Measurements from ENCODE around the gene PLCB4.

PLCB4 gene

DNA sequence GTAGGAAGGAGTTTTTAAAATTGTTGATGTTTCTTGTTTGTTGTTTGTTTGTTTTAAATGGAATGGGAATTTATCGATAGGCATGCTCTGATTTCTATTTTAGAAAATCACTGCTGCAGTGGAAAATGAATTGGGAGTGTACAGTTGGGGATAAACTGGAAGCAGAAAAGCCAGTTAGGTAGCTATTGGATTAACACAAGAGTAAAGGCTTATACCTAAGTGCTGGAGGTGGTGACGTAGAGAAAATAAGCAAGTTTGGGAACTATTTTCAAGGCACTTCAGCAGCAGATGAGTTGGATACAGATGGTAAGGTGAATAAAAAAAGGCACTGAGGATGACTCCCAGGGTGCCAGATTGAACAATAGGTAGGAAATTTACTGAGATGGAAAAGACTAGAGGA is 164.9 kb downstream of the PLCB4 start:
- Histone ChIP-seq H3K4ac (ENCODE audit: low read depth in 1 of 2, low read length in 2 of 2) (no peak overlapping the region), H3K23ac (ENCODE audit: low read length in 2 of 2) (no peak overlapping the region), H3K27ac (ENCODE audit: low read length, poor library complexity, severe bottlenecking) (no peak overlapping the region), H3K4me3 (ENCODE audit: insufficient read depth in 1 of 2, low read depth in 1 of 2, low read length in 2 of 2) (no peak overlapping the region), H2BK15ac (ENCODE audit: low read depth, poor library complexity, severe bottlenecking) (no peak overlapping the region), H2BK12ac (ENCODE audit: low read length in 2 of 2) (no peak overlapping the region), H4K91ac (ENCODE audit: low read length) (no peak overlapping the region), H2BK120ac (ENCODE audit: low read depth, low read length) (no peak overlapping the region), H3K9me3 (ENCODE audit: control insufficient read depth, low read length) (no peaks in the 10 kb centered on the region), H4K8ac (ENCODE audit: low read length) (no peak overlapping the region), H2BK5ac (ENCODE audit: low read depth, low read length, poor library complexity, severe bottlenecking) (no peak overlapping the region), H3K4me2 (ENCODE audit: low read length, poor library complexity, severe bottlenecking) (no peak overlapping the region), H3K9ac (ENCODE audit: low read length) (no peak overlapping the region), H2AK5ac (ENCODE audit: low read length, severe bottlenecking) (no peak overlapping the region), H3K79me1 (replicated peaks; ENCODE audit: low read length, poor library complexity, severe bottlenecking) (peaks cover 21% of the 10 kb centered on the region), H3K4me1 (ENCODE audit: control insufficient read depth, insufficient read depth, low read depth, low read length) (peaks cover 3% of the 10 kb centered on the region), H3K36me3 (ENCODE audit: control insufficient read depth in 1 of 2, insufficient read depth in 2 of 2, low read depth in 1 of 2, low read length in 2 of 2) (peaks cover 0 to 9% of the 10 kb centered on the region in 2 experiments), H3K18ac (ENCODE audit: low read depth in 1 of 2, low read length in 2 of 2) (no peak overlapping the region), H3K14ac (ENCODE audit: low read length in 2 of 2) (no peak overlapping the region), H3K27me3 (ENCODE audit: control insufficient read depth in 1 of 2, insufficient read depth in 1 of 2, low read length in 2 of 2) (no peaks in the 10 kb centered on the region), H2AFZ (ENCODE audit: low read depth, low read length) (no peak overlapping the region)
- 95% methylated on average over 2 of the region's 2 CpGs for whole genome bisulfite sequencing
- no peak for DNase-seq

DNA sequence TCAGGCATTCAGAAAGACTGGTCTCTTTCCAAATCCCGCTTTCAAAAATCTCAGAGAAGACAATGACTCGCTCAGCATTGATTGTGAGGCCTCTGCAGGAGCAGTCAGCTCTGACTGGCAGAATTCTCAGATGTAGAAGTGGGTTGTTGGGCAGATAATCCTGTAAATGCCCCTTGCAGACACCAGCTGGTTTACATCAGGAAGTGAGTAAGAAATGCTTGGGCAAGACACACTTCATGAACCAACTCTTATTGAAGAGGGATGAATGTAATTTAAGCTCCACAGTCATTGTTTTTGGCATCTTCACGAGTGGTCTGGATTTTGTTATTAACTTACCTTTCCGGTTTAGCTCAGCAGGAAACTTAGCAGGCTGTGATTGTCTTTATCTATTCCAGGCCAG is 166.6 kb downstream of the PLCB4 start:
- Histone ChIP-seq H3K4me1 (ENCODE audit: control insufficient read depth, insufficient read depth, low read depth, low read length) (peaks cover 4% of the 10 kb centered on the region), H2AK5ac (ENCODE audit: low read length, severe bottlenecking) (no peak overlapping the region), H2BK12ac (ENCODE audit: low read length in 2 of 2) (no peak overlapping the region), H3K27ac (ENCODE audit: low read length, poor library complexity, severe bottlenecking) (peak overlapping the region; percentile 23), H3K14ac (ENCODE audit: low read length in 2 of 2) (no peak overlapping the region), H3K79me1 (replicated peaks; ENCODE audit: low read length, poor library complexity, severe bottlenecking) (peaks cover 16% of the 10 kb centered on the region), H3K9me3 (ENCODE audit: control insufficient read depth, low read length) (no peaks in the 10 kb centered on the region), H3K4ac (ENCODE audit: low read depth in 1 of 2, low read length in 2 of 2) (no peak overlapping the region), H2AFZ (ENCODE audit: low read depth, low read length) (no peak overlapping the region), H4K91ac (ENCODE audit: low read length) (no peak overlapping the region), H3K4me2 (ENCODE audit: low read length, poor library complexity, severe bottlenecking) (no peak overlapping the region), H3K9ac (ENCODE audit: low read length) (no peak overlapping the region), H3K23ac (ENCODE audit: low read length in 2 of 2) (no peak overlapping the region), H2BK5ac (ENCODE audit: low read depth, low read length, poor library complexity, severe bottlenecking) (no peak overlapping the region), H3K27me3 (ENCODE audit: control insufficient read depth in 1 of 2, insufficient read depth in 1 of 2, low read length in 2 of 2) (no peaks in the 10 kb centered on the region), H3K18ac (ENCODE audit: low read depth in 1 of 2, low read length in 2 of 2) (no peak overlapping the region), H4K8ac (ENCODE audit: low read length) (no peak overlapping the region), H2BK120ac (ENCODE audit: low read depth, low read length) (no peak overlapping the region), H2BK15ac (ENCODE audit: low read depth, poor library complexity, severe bottlenecking) (no peak overlapping the region), H3K4me3 (ENCODE audit: insufficient read depth in 1 of 2, low read depth in 1 of 2, low read length in 2 of 2) (no peak overlapping the region), H3K36me3 (ENCODE audit: control insufficient read depth in 1 of 2, insufficient read depth in 2 of 2, low read depth in 1 of 2, low read length in 2 of 2) (peaks cover 0 to 8% of the 10 kb centered on the region in 2 experiments)
- peak; percentile 74 for DNase-seq
- whole genome bisulfite sequencing, result 49% methylated on average over 4 of the region's 4 CpGs

DNA sequence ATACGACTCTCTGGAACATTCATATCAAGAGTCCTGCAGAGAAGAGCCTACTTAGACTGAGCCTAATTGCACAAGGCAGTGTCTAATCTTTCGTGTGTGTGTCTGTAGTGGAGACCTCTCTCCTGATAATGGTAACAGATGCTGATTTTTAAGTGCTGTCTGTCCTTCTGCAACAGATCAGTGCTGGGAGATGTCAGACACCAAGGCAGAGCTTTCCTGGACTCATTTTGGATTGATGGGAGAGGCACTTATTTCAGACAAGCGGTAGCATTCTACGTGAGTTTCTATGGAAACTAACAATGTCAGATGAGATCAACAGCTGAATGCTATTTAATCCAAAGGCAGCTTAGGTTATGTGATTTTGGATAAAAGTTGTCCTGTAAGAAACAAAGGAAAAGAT is 167.6 kb downstream of the PLCB4 start:
- Histone ChIP-seq H4K91ac (ENCODE audit: low read length) (no peak overlapping the region), H3K4me3 (ENCODE audit: insufficient read depth in 1 of 2, low read depth in 1 of 2, low read length in 2 of 2) (no peak overlapping the region), H3K9me3 (ENCODE audit: control insufficient read depth, low read length) (no peaks in the 10 kb centered on the region), H2BK15ac (ENCODE audit: low read depth, poor library complexity, severe bottlenecking) (no peak overlapping the region), H3K4ac (ENCODE audit: low read depth in 1 of 2, low read length in 2 of 2) (no peak overlapping the region), H2AFZ (ENCODE audit: low read depth, low read length) (no peak overlapping the region), H2AK5ac (ENCODE audit: low read length, severe bottlenecking) (no peak overlapping the region), H2BK5ac (ENCODE audit: low read depth, low read length, poor library complexity, severe bottlenecking) (no peak overlapping the region), H3K23ac (ENCODE audit: low read length in 2 of 2) (no peak overlapping the region), H3K4me2 (ENCODE audit: low read length, poor library complexity, severe bottlenecking) (no peak overlapping the region), H3K27ac (ENCODE audit: low read length, poor library complexity, severe bottlenecking) (peak overlapping the region; percentile 5), H3K36me3 (ENCODE audit: control insufficient read depth in 1 of 2, insufficient read depth in 2 of 2, low read depth in 1 of 2, low read length in 2 of 2) (peaks cover 0 to 7% of the 10 kb centered on the region in 2 experiments), H2BK12ac (ENCODE audit: low read length in 2 of 2) (peak overlapping the region in 1 of 2 experiments; percentile 54), H3K14ac (ENCODE audit: low read length in 2 of 2) (no peak overlapping the region), H3K4me1 (ENCODE audit: control insufficient read depth, insufficient read depth, low read depth, low read length) (peaks cover 6% of the 10 kb centered on the region), H3K9ac (ENCODE audit: low read length) (no peak overlapping the region), H4K8ac (ENCODE audit: low read length) (no peak overlapping the region), H2BK120ac (ENCODE audit: low read depth, low read length) (no peak overlapping the region), H3K27me3 (ENCODE audit: control insufficient read depth in 1 of 2, insufficient read depth in 1 of 2, low read length in 2 of 2) (no peaks in the 10 kb centered on the region), H3K18ac (ENCODE audit: low read depth in 1 of 2, low read length in 2 of 2) (peak overlapping the region in 1 of 2 experiments; percentile 11), H3K79me1 (replicated peaks; ENCODE audit: low read length, poor library complexity, severe bottlenecking) (peaks cover 11% of the 10 kb centered on the region)
- 77% methylated on average over 4 of the region's 4 CpGs for WGBS
- DNase-seq, result peak; percentile 28

DNA sequence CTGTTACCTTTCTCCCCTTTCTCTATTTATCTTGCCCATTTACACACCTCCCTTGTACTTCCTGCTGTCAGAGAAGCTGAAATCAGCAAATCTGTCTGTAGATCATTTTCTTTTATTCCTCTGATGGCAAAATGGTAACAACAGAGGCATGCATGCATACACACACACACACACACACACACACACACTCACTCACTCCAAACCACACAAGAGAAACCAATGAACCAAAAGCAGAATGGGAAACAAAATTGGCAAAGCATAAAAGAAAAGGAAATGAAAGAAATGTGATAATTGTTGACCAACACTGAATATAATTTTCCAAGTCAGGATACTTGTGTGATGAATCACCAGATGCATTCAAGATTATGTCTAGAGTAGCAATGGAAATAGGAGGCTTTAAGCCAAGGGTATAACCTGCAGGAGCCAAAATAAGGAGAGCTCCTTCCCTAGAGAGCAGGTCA is 172.4 kb downstream of the PLCB4 start:
- peak; percentile 56 for DNase-seq
- no peaks in the 10 kb centered on the region for H3K27me3 ChIP-seq (ENCODE audit: control insufficient read depth in 1 of 2, insufficient read depth in 1 of 2, low read length in 2 of 2)
- peak overlapping the region; percentile 57 for H3K27ac ChIP-seq (ENCODE audit: low read length, poor library complexity, severe bottlenecking)
- peaks cover 13% of the 10 kb centered on the region for H3K4me1 ChIP-seq (ENCODE audit: control insufficient read depth, insufficient read depth, low read depth, low read length)
- H2BK12ac ChIP-seq (ENCODE audit: low read length in 2 of 2), result no peak overlapping the region
- H3K36me3 ChIP-seq (ENCODE audit: control insufficient read depth in 1 of 2, insufficient read depth in 2 of 2, low read depth in 1 of 2, low read length in 2 of 2), result peaks cover 0 to 7% of the 10 kb centered on the region in 2 experiments
- no peak overlapping the region for H2AK5ac ChIP-seq (ENCODE audit: low read length, severe bottlenecking)
- H2BK5ac ChIP-seq (ENCODE audit: low read depth, low read length, poor library complexity, severe bottlenecking), result no peak overlapping the region
- no peak overlapping the region for H3K4ac ChIP-seq (ENCODE audit: low read depth in 1 of 2, low read length in 2 of 2)
- no peak overlapping the region for H3K23ac ChIP-seq (ENCODE audit: low read length in 2 of 2)
- no peak overlapping the region for H2AFZ ChIP-seq (ENCODE audit: low read depth, low read length)
- H3K4me2 ChIP-seq (ENCODE audit: low read length, poor library complexity, severe bottlenecking), result no peak overlapping the region
- no peak overlapping the region for H3K9ac ChIP-seq (ENCODE audit: low read length)
- H4K91ac ChIP-seq (ENCODE audit: low read length), result no peak overlapping the region
- no peak overlapping the region for H3K14ac ChIP-seq (ENCODE audit: low read length in 2 of 2)
- H3K79me1 ChIP-seq (replicated peaks; ENCODE audit: low read length, poor library complexity, severe bottlenecking), result peaks cover 24% of the 10 kb centered on the region
- no peak overlapping the region for H3K18ac ChIP-seq (ENCODE audit: low read depth in 1 of 2, low read length in 2 of 2)
- no peaks in the 10 kb centered on the region for H3K9me3 ChIP-seq (ENCODE audit: control insufficient read depth, low read length)
- H2BK15ac ChIP-seq (ENCODE audit: low read depth, poor library complexity, severe bottlenecking), result no peak overlapping the region
- H4K8ac ChIP-seq (ENCODE audit: low read length), result no peak overlapping the region
- H3K4me3 ChIP-seq (ENCODE audit: insufficient read depth in 1 of 2, low read depth in 1 of 2, low read length in 2 of 2), result no peak overlapping the region
- no peak overlapping the region for H2BK120ac ChIP-seq (ENCODE audit: low read depth, low read length)
